Mucosa of gallbladder (tissue), 1 donor: ENCODE data around the gene DRP2. TPM values are rescaled to one million over a fixed set of nuclear protein-coding genes. Genes with fewer than 3 reads are reported as not detected.
"Not testable (repeated sequence)": the region's sequence is repeated elsewhere in the genome, so short reads cannot be mapped to it uniquely, and the experiment has no call there.

Source experiments
- DNase-seq: peaks from one replicate; pipeline ENCODE4 v3.0.0-alpha.2; 2020; ENCODE audit warnings: low spot score
- total RNA-seq: library from RNA; stranded (reverse); gene quantifications from one replicate; pipeline ENCODE4 v1.2.1, GENCODE V29; 2021
- donor health status: DM: no; HTN: no; CAD: no.

DRP2 gene, protein sequence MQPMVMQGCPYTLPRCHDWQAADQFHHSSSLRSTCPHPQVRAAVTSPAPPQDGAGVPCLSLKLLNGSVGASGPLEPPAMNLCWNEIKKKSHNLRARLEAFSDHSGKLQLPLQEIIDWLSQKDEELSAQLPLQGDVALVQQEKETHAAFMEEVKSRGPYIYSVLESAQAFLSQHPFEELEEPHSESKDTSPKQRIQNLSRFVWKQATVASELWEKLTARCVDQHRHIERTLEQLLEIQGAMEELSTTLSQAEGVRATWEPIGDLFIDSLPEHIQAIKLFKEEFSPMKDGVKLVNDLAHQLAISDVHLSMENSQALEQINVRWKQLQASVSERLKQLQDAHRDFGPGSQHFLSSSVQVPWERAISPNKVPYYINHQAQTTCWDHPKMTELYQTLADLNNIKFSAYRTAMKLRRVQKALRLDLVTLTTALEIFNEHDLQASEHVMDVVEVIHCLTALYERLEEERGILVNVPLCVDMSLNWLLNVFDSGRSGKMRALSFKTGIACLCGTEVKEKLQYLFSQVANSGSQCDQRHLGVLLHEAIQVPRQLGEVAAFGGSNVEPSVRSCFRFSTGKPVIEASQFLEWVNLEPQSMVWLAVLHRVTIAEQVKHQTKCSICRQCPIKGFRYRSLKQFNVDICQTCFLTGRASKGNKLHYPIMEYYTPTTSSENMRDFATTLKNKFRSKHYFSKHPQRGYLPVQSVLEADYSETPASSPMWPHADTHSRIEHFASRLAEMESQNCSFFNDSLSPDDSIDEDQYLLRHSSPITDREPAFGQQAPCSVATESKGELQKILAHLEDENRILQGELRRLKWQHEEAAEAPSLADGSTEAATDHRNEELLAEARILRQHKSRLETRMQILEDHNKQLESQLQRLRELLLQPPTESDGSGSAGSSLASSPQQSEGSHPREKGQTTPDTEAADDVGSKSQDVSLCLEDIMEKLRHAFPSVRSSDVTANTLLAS
- total RNA-seq: 0.29 TPM

DNA sequence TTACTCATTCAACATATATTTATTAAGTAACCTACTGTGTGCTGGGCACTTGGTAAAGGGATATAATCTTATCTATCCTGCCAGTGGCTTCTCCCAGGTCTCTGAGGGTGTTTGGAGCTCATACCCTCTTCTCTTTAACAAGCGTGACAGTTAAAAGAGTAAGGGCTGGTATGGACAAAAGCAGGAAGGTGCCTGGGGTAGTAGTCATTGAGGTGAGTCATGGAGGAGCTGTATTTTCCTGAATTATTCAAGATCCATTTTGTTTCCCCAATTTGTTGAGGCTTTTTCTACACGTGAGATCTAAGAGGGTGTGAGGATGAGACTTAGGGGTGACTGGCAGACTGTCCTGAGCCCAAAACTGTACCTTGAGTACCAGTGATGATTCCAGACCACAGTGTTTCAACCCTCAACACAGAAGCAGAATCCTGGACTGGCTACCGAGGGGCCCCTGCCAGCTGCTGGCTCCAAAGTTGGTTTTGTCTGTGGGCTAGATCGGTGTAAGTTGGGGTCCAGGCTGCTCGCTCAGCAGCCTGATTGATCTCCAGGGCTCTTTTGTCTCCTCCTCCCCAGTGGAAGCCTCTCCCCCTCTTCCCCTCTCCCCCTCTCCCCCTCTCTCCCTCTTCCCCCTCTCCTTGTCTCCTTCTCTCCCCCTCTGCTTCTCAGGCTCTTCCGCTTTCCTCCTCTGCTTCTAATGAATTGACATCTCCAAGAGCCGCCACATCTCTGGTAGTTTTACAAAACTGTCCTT, at the start of gene DRP2:
Gene DRP2, plus strand, starts transcription at position 671 of the 748 bp plus-strand sequence. CDS start 11,862 bp downstream, outside the sequence.
- DNase-seq: no peak

DNA sequence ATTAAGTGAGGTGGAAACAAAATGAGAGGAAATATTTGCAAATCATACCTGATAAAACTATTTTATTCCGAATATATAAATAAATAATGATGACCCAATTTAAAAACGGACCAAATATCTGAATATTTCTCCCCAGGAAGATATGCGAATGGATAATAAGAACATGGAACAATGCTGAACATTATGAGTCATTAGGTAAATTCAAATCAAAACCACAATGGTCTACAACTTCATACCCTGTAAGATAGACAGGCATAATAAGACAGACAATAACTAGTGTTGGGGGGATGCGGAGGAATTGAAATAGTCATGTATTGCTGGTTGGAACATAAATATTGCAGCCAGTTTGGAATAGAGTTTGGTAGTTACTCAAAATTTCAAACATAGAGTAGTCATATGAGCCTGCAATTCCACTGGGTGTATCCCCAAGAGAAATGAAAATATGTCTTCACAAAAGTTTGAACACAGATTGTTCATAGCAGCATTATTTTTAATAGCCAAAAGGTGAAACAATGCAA, 47.6 kb upstream of the DRP2 start:
- no peak for DNase-seq

DNA sequence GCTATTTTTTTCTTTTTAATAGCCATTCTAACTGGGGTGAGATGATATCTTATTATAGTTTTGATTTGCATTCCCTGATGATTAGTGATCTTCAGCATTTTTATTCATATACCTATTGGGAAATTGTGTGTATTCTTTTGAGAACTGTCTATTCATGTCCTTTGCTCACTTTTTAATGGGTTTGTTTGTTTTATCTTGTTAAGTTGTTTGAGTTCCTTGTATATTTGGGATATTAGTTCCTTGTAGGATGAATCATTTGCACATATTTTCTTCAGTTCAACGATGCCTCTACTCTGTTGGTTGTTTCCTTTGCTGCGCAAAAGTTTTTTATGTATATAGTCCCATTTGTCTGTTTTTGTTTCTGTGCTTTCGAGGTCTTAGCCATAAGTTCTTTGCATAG, 43.1 kb upstream of the DRP2 start:
- DNase-seq: no peak

DNA sequence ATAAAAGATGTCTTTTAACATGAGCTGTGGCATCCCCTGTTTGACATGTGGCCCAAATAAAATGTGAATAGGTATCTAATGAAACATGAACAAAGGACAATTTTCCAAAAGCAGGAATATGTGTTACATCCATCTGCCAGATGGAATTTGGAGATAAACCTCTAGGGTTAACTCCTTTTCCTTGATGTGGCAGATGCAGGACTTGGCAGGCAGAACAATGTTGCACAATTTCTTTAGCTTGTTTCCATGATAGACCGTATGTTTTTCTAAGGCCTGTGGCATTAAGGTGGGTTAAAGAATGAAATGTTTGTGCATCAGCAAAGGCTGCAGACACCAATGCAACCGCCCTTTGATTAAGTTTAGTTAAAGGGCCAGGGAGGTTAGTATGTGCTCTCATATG, 34.7 kb upstream of the DRP2 start:
- DNase-seq: not testable (repeated sequence)

DNA sequence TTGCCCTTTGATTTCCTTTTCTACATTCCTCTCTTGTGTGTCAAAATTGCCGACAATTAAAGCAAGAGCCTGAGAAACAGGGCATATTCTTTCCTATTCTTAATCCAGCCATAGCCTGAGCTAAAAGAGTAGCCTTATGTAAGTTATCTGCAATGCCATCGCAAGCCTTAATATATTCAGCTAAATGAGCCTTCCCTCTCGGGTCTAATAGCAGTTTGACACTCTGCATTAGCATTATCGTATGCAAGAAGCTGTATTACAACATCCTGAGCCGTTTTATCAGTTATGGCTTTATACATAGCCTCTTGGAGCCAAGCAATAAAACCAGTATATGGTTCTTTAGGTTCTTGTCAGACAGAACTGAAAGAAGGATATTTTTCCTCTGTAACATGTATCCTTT, 31.6 kb upstream of the DRP2 start:
- not testable (repeated sequence) for DNase-seq

DNA sequence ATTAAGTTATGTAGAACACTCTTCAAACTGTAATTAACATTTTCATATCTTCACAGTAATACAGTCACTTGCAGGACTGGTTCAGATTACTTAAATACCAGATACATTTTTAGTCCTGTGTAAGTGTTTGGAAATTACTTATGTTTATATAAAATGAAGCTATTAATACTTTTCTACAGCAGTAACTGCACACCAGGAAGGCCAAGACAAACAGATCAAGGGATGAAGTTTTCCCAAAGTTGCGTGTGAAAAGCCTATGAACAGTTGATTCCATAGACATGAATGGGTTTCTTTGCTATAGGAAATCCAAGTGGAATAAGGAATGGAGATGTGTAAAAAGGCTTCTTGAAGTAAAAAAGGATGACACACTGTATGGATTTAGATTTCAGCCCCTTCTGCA, 28.9 kb upstream of the DRP2 start:
- no peak for DNase-seq

DNA sequence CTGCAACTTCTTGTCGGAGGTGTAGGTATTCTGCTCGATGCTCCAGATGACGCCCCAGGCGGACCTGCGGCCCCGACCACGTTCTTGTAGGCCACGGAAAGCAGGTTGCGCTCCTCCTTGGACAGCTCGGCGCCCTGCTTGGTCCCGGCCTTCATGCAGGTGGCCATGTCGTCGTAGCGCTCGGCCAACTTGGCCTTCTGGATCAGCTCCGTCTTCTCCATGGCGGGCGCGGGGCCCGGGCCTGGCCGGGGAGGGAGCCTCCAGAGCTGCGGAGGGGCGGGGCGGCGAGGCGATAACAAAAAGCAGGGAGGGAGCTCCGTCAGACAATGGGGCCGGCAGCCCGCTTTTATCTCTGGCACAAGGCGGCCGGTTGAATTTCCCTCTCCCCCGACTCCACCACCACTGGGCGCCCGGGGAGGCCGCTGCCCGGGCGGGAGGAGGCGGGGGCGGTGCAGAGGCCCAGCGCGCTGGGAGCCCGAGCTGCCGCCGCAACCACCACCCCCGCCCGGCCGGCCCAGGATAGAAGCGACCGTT, 28.3 kb upstream of the DRP2 start:
- no peak for DNase-seq

DNA sequence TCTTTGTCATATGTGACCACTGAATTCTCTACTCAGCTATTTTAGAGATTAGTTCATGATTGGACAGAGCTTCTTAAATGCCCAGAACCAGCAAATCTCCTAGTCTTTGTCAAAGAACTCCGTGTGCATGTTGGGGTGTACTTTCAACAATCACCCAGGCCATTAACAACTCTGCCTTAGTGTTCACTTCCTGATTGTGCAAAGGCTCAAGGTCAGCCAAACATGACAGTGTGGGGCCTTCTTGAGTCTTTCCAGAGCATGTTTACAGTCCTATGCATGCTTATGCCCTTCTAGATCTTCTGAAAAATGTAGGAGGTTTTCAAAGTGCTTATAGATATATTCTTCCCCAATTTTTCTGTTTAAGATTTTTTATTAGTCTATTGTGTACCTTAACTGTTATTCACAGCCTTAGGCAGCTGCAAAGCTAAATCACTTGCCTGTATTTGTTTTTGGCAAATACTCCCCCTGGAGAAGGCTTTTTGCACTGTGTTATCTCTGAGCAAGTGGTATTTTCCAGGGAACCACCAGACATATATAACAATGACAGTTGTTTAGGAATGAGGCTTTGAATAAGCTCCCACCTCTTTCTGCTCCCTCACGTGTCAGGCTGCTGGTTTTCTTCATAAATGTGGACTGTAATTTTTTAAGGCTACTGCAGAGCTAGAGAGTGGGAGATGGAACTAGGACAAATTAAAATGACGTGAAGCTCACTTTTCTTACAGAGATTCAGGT, 24.0 kb upstream of the DRP2 start:
- no peak for DNase-seq

DNA sequence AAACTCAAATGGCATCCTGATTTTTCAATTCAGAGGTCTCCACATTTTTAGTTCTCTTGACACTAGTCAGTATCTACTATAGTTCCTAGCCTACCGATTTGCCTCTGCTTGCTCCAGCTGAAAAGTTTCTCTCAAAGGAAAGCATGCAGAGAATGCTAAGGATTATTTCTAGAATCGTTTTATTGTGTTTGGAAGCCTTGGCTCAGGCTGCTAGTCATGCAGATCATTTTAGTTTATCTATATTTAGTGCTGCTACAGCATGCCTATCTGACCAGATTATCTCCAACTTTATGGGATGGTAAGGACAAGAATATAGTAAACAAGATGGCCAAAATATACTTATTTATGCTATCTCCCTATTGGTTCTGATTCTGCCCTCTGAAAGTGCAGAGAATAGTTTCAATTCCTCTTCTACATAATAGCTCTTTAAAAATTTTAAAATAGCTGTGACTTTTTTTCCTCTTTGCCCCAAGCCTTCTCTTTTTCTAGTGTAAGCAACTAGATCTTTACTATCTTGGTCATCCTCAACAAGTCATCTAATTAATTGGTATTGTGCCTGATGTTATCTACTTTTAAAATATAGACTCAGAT, 15.7 kb upstream of the DRP2 start:
- no peak for DNase-seq

DNA sequence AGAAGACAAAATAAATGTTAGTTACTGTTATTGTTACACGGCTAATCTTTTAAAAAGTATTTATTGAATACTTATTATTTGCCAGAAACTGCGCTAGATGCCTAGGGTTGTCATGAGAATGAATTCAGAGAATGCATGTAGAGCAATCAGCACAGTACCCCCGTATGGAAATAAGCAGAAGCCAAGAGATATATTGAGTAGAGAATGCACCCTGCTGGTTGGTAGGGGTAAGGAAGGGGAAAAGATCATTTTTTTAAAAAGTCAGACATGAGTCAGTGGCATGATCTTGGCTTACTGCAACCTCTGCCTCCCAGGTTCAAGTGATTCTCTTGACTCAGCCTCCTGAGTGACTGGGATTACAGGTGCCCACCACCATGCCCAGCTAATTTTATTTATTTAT, 13.1 kb upstream of the DRP2 start:
- no peak for DNase-seq

DNA sequence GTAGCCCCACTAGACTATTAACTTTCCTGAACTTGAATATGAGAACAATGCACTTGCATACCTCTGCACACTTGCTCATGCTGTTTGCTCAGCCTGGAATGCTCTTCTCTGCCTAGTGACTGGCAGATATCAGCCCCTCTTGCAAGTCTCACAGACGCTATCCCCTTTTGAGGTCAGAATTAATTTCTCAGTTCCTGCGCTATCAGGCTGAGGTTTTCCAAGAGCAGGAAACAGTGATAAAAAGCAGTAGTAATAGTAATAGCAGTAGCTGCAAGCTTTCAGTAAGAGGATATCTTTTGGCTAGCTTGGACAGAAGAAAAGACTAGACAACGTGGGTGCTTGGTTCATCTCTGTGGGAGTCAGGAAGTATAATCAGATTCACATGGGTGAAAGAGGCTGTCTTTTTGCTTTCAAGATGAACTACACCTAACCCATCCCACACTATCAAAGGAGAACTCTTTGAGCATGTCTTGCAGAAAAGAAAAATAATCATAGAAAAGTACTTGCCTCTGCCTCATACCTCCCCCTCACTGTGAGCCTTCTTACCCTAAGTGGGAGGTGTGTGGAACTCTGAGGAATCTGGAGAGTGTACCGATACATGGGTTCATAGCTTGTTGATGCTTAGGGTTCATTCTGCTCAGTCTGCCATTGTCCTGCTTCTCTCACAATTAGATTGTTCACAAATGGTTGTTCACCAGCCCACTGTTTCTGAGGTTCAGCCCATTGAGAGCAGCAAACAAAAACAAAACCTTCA, 11.3 kb upstream of the DRP2 start:
- DNase-seq: no peak

DNA sequence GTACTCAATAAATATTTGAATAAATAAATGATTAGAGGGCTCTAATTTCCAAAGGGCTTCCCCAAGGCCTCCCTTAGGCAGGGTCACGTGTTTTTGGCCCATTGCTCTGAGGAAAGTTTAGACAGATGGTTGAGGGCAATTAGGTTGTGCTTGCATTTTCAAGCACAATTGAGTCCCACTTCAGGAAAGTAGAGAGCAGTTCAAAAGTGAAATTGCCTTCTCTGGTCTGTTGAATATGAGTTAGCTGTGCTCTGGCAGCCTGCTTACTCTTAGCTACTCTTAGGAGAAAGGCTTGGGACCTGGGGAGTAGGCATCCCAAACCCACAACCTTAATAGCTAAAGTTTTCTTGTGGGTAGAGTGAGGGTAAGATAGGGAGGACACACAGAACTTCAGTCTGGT, 9.0 kb upstream of the DRP2 start:
- DNase-seq: no peak

DNA sequence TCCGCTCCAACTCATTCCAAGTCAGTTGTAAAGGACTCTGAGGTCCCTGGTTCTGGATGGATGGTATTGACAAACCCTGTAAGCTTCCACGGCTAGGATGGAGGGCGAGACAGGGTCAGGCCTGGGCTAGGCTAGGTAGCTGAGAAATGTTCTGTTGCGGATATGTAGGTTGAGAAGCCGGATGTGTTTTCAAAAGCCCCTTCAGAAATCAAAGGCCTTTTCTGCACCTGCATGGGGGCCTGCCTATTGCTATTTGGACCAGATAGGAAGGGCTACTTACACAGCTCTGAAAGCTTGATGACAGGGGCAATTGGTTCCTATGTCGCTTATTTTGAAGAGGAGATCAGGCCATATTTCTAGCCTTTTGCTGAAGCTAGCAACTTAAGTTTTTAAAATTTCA, 1.9 kb upstream of the DRP2 start:
- no peak for DNase-seq

DNA sequence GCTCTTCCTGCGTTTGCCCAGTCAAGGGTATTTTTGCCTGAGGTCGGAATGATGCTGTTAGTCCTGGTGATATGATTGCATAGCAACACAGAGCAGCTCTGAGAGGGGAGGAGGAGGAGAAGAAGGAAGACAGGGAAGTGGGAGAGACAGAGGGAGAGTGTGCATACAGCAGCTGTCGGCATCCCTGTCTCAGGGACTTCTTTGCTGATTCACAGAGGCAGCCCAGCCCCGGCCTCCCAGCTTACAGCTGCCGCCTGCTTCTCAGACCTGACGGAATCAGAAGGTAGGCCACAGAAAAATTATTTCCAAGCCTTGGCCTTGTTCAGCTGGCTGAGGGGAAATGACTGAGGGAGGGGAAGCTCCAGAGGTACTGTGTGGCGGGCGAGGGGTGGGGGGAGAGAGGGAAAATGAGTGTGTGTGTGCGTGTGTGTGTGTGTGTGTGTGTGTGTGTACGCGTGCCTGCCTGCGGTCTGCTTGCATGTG, 319 bp downstream of the DRP2 start:
- DNase-seq: no peak

DNA sequence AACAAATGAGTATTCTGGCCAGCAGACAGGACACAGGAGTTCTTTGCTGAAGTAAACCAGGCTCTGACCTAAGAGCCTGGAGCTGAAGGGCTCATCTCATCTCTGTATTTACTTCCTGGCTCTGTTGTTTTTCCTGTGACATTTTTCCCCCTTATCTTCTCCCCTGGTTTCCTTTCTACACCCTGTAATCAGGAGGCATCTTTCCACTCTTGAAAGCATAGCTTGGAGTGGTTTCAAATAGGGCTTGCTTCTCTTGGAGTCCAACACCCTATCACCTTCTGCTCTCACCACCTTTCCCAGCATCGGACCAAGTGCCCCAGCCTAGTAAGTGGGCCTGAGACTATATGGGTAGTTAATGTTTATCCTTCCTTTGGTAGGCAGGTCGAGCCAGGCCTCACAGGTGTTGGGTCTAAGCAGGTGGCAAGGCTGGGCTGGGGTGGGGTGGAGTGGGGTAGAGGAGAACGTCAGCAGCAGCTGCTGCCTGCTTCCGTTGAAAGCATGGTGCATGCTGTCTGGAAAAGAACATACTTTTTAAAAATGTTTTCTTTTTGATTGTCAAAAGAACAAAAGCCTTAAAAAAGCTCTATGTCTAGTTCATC, 1.2 kb downstream of the DRP2 start:
- no peak for DNase-seq

DNA sequence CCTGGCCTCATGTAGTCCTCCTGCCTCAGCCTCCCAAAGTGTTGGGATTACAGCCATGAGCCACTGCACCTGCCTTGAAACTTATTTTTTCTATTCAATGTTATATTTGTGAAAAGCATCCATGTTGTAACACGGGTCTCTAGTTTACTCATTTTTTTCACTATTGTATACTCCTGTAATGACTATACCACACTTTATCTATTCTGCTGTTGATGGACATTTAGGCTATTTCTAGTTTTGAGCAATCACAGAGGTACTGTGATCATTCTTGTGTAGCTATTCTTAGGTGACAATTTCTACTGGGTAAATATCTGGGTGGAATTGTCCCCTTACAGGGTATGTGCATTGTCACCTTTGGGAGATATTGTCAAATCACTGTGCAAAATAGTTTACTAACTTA, 3.6 kb downstream of the DRP2 start:
- no peak for DNase-seq

DNA sequence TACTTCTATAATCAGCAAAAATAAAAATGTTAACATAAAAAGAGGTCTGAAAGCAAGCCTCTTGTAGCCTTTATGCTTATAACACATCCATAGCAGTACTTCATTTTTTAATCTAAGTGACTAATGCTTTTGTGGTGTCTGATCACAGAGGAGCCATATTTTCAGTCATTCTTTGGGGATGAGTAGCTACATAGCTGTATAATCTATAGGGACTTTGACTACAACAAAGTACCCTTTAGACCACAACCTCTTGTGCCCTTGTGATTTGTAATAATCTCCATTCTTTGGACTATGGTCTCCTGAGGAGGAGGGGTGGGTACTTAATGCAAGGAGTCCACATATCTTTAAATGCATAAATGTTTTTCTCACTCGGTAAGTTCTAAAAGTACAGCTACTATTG, 9.6 kb downstream of the DRP2 start:
- no peak for DNase-seq

DNA sequence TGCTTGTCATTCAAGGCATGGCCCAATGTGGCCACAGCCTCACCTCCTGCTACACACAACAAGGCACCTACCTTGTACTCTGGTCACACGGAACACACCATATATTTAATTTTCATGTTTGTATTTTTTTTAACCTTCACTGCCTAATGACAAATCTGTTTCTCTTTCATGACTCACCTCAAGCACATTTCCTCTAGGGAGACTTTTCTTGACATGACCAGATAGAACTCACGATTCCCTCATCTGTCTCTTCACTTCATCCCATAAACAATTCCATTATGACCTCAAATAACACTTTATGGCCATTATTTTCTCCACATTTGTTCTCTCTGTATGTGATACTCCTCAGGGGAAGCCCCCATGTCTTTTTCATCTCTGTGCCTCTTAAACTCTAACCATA, 11.1 kb downstream of the DRP2 start:
- no peak for DNase-seq

DNA sequence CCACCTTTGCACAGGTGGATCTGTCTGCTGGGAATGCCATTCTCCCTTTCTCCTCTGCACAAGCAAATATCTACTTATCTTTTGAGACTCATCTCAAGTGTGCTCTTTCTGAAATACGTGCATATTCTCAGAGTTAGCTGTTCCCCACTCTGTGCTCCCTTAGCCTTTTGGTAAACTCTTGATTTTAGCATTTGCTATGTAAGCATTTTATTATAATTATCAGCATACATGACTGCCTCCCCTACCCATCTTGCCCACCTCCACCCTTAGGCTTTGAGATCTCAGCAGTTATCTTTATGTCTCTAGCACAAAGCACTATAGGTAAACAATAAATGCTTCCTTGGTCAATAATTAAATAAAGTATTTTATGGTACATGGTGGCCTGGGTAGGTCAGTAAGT, 11.5 kb downstream of the DRP2 start:
- DNase-seq: no peak
